T1000 (cell line): ENCODE measurements around the gene TDRD7.
"Not testable (repeated sequence)": the region's sequence is repeated elsewhere in the genome, so short reads cannot be mapped to it uniquely, and the experiment has no call there.

Experiments used
- DNase-seq: peaks from one replicate; lab custom pipeline; 2025; ENCODE audit warnings: mixed read lengths; lab: John Stamatoyannopoulos, UW

TDRD7 gene

GRCh38 chr9:97479496-97480159 lies 67.7 kb downstream of the TDRD7 start:
- no peak for DNase-seq

- DNase-seq = no peak
Measured at GRCh38 chr9:97480174-97480573, 68.3 kb downstream of the TDRD7 start.

DNA sequence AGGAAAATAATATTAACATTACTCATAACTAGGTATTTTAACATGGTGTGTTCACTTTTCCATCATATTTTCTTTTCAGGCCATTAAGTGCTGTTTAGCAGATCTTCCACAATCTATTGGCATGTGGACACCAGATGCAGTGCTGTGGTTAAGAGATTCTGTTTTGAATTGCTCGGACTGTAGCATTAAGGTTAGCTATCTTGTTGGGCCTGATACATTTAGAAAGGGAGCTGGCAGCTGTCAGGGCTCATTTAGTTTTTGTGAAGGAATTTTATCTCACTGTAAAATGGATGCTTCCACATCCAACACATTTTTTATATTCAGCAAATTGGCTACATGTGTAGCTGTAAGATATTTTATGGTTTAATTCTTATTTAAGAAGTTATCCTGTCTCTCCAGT lies 68.9 kb downstream of the TDRD7 start:
- no peak for DNase-seq

DNA sequence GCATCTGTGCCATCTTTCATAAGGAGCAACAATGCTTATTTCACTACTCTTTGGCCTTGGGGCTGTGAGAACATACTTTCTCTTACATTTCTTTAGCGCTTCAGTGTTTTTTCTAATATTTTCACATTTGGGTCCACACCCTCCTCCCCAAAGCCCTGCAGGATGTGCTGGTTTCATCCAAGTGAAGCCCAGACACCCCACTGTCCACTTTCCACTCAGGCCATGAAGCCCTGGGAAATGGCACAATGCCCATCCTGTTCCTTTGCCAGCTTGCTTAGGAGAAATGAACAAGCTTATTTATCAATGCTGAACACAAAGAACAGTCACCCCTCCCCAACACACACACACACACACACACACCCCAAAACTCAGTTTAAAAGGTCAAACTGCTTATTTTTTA lies 72.2 kb downstream of the TDRD7 start:
- DNase-seq = no peak

DNA sequence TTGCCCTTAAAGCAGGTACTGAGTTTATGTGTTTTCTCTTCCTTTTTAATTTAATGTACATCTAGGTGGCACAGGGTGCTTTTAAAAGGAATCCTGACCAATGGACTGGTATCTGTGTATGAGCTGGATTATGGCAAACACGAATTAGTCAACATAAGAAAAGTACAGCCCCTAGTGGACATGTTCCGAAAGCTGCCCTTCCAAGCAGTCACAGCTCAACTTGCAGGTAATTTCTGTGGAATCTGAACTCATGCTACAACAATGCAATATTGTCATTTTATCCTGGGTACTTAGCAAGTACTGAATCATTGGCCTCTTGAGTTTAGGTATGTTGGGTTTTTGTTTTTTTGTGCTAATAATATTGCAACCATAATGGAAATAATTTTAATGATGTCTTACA lies 75.2 kb downstream of the TDRD7 start:
- no peak for DNase-seq

- DNase-seq = no peak
Measured at GRCh38 chr9:97487861-97488260, 76.0 kb downstream of the TDRD7 start.

DNA sequence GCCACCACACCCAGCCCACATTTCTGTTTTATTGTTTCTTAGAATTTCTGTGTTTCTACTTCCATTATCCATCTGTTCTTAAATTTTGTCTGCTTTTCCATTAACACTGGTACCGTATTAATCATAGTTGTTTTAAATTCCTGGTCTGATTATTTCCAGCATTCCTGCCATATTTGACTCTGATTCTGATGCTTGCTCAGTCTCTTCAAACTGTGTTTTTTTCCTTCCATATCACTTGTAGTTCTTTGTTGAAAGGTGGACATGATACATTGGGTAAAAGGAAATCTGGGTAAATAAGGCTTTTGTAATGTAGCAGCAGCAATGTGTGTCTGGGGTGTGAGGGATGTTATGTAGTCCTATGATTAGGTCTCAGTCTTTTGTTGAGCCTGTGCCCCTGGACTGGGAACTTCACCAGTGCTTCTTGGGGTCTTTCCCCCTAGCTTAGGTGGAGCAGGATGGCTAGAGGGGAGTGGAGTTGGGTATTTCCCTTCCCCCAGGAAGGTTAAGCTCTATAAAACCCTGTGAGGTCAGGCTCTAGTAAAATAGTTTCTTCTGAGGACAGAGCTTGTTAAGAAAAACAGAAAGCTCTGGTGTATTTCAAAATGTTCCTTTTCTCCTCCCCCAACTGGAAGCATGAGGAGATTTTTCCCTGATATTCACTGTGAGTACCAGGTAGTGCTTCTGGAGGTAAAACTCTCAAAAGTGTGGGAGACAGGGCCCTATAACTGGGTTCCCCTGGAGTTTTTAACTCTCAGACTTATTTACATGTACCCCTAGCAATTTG lies 79.5 kb downstream of the TDRD7 start:
- DNase-seq = no peak

- not testable (repeated sequence) for DNase-seq
Measured at GRCh38 chr9:97497558-97498375, 85.9 kb downstream of the TDRD7 start.

DNA sequence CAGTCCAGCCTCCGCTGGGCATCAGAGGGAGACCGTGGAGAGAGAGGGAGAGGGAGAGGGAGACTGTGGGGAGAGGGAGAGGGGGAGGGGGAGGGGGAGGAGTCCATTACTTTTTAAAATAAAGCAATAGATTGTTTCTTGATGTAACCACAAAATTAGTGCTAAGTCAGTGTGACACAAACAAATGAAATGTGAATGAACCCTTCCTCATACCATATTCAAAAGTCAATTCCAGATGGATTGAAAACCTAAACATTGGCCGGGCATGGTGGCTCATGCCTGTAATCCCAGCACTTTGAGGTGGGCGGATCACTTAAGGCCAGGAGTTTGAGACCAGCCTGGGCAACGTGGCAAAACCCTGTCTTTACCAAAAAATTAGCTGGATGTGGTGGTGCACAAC lies 87.0 kb downstream of the TDRD7 start:
- DNase-seq = not testable (repeated sequence)

- DNase-seq = no peak
Measured at GRCh38 chr9:97500263-97500662, 88.4 kb downstream of the TDRD7 start.

- DNase-seq = no peak
Measured at GRCh38 chr9:97500765-97501176, 88.9 kb downstream of the TDRD7 start.

GRCh38 chr9:97501177-97501971 lies 89.5 kb downstream of the TDRD7 start, which contains the start of gene TMOD1:
TSS of gene TMOD1 (plus strand) at chr9:97501666. CDS start at chr9:97524189, 22,523 bp downstream.
- no peak for DNase-seq

DNA sequence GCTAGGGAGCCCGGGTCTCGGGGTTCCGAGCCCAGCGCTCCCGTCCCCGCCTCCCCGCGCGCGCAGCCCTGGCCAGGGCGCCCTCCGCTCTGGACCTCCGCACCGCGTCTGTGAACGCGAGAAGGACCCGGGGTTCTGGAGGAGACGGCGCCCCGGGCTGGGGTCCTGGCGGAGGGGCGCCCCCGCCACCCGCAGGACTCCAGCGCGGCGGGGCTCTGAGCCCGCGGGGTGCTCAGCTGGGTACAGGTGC lies 90.0 kb downstream of the TDRD7 start:
- DNase-seq = no peak

DNA sequence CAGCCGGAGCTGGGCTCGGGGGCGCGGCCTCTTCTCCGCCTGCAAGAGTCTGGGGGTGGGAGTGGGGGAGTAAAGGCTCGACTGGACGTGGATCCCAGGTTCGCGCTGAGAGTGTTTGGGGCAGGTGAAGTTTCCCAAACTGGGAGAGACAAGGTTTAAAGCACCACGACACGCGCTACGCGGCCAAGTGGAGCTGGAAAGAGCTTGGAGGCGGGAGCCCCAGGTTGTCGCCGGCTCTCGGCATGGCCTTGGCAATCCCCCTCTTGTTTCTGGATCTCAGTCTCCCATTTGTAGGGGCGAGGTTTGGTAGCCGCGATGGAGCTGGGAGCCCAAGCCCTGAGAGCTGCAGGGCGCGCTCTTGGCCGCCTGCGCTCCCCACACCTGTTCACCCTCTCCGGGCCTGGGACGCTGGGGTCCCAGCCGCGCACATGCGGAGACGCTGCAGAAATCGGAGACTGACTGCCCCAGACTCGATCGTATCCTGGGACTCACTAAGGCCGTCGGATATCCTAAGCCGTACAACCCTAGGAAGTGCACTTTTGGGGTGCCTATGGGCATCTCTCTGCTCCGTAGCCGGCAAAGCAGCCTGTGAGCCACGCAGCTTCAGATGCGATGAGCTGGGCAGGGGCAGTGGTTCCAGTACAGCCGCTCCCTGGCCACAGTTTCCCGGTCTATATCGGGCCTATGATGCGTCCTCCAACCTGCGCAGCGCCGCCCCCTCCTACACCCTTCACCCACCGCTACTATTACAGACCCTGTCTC lies 90.5 kb downstream of the TDRD7 start:
- DNase-seq = no peak

DNA sequence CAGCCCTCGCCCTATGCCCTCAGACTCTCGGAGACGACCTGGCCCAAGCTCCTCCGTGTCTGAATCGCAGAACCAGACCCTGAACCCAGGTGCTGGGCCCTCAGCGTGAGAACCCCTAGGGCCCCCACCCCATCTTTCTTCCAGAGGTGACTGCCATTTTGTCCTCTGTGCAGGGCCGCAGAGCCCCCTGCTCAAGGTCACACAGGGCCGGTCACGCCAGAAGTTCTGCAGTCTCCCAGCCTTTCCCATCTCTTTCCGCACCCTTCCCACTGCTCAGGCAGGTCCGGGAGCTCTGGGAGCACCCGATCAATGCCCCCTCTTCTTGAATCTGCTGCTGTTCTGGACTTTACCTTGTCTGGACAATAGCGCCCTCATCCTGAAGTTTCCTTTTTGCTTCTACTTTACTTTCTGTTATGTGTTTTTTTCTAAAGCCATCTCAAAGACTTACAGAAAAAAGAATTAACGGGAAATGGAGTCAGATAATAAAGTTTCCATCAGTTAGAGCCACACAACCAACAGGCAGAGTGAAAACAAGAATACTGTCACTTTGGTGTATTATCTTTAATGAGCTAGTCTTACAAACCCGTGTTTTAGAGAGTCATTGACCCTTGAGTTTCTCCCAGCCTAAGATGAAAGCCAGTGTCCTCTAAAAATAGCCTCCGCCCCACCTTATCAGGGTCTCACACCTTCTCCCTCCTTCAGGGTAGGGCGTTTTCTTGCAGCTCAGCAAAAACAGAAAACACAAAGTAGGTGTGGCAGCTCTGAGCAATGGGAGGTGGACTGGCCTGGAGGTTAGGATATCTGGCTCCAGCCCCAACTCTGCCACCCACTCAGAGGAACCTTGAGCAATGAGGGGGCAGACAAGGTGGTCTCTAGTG lies 91.3 kb downstream of the TDRD7 start:
- DNase-seq = no peak

GRCh38 chr9:97503862-97504210 lies 91.9 kb downstream of the TDRD7 start:
- no peak for DNase-seq

DNA sequence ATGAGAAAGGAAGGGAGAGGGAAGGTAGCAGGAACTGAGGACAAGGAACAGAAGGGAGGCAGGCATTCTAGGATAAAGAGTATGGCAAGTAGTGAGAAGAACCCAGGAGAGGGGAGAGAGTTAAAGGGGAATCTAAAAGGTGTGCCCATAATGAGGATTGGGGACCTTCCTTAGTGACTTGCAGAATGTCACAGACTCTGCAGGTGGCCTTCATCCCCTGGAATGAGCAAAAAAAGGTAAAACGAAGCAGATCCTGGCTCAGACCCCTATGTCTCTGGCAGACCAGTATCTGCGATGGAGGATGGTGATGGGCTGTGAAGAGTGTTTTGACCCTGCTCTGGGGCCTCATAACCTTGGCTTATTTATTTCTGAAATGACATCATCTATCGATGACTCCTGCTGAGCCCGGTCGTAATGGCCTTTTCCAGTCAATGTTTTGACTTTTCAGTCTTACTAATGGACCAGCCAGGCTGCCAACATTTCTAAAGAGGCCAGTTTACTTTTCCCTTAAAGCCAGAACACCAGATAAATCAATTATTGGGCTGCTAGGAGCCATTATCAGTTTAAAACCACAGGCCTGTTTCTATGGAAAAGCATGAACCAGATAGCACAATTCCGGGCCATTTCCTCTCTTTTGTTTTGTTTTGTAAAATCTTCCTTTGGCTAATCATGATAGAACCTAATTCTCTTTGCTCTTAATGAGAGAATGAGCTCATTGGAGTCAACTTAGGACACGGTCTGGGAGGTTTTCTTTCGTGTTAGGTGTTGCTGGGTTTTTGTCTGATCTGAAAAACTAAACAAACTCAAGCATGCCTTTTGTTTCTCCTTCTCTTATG lies 92.7 kb downstream of the TDRD7 start:
- DNase-seq = no peak

- no peak for DNase-seq
Measured at GRCh38 chr9:97505845-97506244, 93.9 kb downstream of the TDRD7 start.

GRCh38 chr9:97506306-97506705 lies 94.4 kb downstream of the TDRD7 start:
- DNase-seq = no peak

DNA sequence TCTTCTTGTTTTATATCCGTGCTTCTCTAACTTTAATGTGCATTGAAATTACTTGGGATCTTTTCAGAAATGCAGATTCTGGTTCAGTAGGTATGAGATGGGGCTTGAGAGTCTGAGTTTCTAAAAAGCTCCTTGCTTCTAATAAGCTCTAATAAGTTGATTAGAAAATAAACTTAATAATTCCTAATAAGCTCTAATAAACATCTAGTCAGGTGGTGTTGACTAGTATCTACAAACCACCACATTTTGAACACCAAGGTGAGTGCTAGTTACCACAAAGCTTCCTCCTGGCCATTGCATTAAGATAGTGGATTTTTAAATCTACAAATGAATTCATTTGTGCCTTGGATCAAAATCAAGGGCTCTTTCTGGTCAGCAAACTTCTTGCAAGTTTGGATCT lies 94.9 kb downstream of the TDRD7 start:
- DNase-seq = no peak
